ENCODE data around the gene NBPF4.
"Not testable (repeated sequence)": the region's sequence is repeated elsewhere in the genome, so short reads cannot be mapped to it uniquely, and the experiment has no call there.

GRCh38 chr1:108255426-108255825, 11.6 kb upstream of the NBPF4 start:
- TF ChIP-seq, protein P1, sequence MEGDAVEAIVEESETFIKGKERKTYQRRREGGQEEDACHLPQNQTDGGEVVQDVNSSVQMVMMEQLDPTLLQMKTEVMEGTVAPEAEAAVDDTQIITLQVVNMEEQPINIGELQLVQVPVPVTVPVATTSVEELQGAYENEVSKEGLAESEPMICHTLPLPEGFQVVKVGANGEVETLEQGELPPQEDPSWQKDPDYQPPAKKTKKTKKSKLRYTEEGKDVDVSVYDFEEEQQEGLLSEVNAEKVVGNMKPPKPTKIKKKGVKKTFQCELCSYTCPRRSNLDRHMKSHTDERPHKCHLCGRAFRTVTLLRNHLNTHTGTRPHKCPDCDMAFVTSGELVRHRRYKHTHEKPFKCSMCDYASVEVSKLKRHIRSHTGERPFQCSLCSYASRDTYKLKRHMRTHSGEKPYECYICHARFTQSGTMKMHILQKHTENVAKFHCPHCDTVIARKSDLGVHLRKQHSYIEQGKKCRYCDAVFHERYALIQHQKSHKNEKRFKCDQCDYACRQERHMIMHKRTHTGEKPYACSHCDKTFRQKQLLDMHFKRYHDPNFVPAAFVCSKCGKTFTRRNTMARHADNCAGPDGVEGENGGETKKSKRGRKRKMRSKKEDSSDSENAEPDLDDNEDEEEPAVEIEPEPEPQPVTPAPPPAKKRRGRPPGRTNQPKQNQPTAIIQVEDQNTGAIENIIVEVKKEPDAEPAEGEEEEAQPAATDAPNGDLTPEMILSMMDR (IDR thresholded peaks at IDR 0.05), result not testable (repeated sequence)
- TF ChIP-seq POLR2A (IDR thresholded peaks at IDR 0.05), result not testable (repeated sequence)
